ENCODE results near the gene CCDC177.
A peak's percentile ranks its signal among the peaks of the same experiment; 100 is the strongest.
"Not testable (repeated sequence)": the region's sequence is repeated elsewhere in the genome, so short reads cannot be mapped to it uniquely, and the experiment has no call there.

Gene CCDC177

GRCh38 chr14:69611172-69612013 lies 36.7 kb upstream of the CCDC177 start, which contains the start of gene SUSD6:
SUSD6 (plus strand) TSS chr14:69611596; CDS start chr14:69658593, 46,997 bp downstream.
- DNase-seq (ENCODE audit: low read depth): peak; percentile 89
- TF ChIP-seq CTCF (conservative IDR thresholded peaks at IDR 0.05; ENCODE audit: low read depth, low read length): no peak
- peak within 1 kb of the TSS; percentile 71 for H3K4me3 ChIP-seq (ENCODE audit: low read depth, low read length)

- TF ChIP-seq CTCF (conservative IDR thresholded peaks at IDR 0.05; ENCODE audit: low read depth, low read length): no peak
- DNase-seq (ENCODE audit: low read depth): peak; percentile 52
- peak overlapping the region; percentile 64 for H3K4me3 ChIP-seq (ENCODE audit: low read depth, low read length)
Observed at GRCh38 chr14:69610874-69611171, 36.2 kb upstream of the CCDC177 start.

GRCh38 chr14:69610020-69610873 lies 35.6 kb upstream of the CCDC177 start:
- peak overlapping the region; percentile 64 for H3K4me3 ChIP-seq (ENCODE audit: low read depth, low read length)
- no peak for DNase-seq (ENCODE audit: low read depth)
- no peak for TF ChIP-seq CTCF (conservative IDR thresholded peaks at IDR 0.05; ENCODE audit: low read depth, low read length)

GRCh38 chr14:69606258-69607184 lies 31.9 kb upstream of the CCDC177 start:
- no peak for DNase-seq (ENCODE audit: low read depth)
- no peak overlapping the region for H3K4me3 ChIP-seq (ENCODE audit: low read depth, low read length)
- TF ChIP-seq CTCF (conservative IDR thresholded peaks at IDR 0.05; ENCODE audit: low read depth, low read length): no peak

- H3K4me3 ChIP-seq (ENCODE audit: low read depth, low read length): no peak overlapping the region
- TF ChIP-seq CTCF (conservative IDR thresholded peaks at IDR 0.05; ENCODE audit: low read depth, low read length): no peak
- no peak for DNase-seq (ENCODE audit: low read depth)
Observed at GRCh38 chr14:69605738-69606137, 31.1 kb upstream of the CCDC177 start.

GRCh38 chr14:69600304-69600891 lies 25.7 kb upstream of the CCDC177 start:
- no peak for TF ChIP-seq CTCF (conservative IDR thresholded peaks at IDR 0.05; ENCODE audit: low read depth, low read length)
- no peak overlapping the region for H3K4me3 ChIP-seq (ENCODE audit: low read depth, low read length)
- DNase-seq (ENCODE audit: low read depth): no peak

GRCh38 chr14:69599431-69599830 lies 24.8 kb upstream of the CCDC177 start:
- H3K4me3 ChIP-seq (ENCODE audit: low read depth, low read length); DNase-seq (ENCODE audit: low read depth): not testable (repeated sequence)

Data from choroid plexus epithelial cell (primary cell).